Anterior cingulate cortex (tissue), 58 donors: Measurements from ENCODE around the gene COX6B2.
A peak's percentile ranks its signal among the peaks of the same experiment; 100 is the strongest.

Experiments used
- DNase-seq, 58 donors: peaks; one replicate each; lab custom pipeline; 2025; lab: John Stamatoyannopoulos, UW

COX6B2 gene

GRCh38 chr19:55365964-55366363 lies 11.4 kb upstream of the COX6B2 start:
- peak in 1 of 58 donors; percentile 15 for DNase-seq

- no peak for DNase-seq
These were observed 10.7 kb upstream of the COX6B2 start for GRCh38 chr19:55365245-55365644.

- DNase-seq = no peak
These were observed 8.6 kb upstream of the COX6B2 start, which contains the start of gene GARIN5B for GRCh38 chr19:55362990-55363716. Gene GARIN5B, minus strand, starts transcription at chr19:55363260. Its CDS starts 194 bp downstream, at chr19:55363066.

- DNase-seq = no peak
These were observed 7.9 kb upstream of the COX6B2 start for GRCh38 chr19:55362174-55362989.

- DNase-seq = no peak
These were observed 6.4 kb upstream of the COX6B2 start for GRCh38 chr19:55360902-55361301.

GRCh38 chr19:55358943-55359908 lies 4.7 kb upstream of the COX6B2 start:
- no peak for DNase-seq

GRCh38 chr19:55358493-55358892 lies 4.0 kb upstream of the COX6B2 start:
- DNase-seq = no peak

GRCh38 chr19:55355213-55355821 lies 798 bp upstream of the COX6B2 start:
- no peak for DNase-seq

GRCh38 chr19:55353803-55354697 lies 469 bp downstream of the COX6B2 start:
- DNase-seq = peak in 4 of 58 donors; percentile 6 to 27 (median 23)

GRCh38 chr19:55353356-55353802 lies 1.1 kb downstream of the COX6B2 start:
- no peak for DNase-seq

- DNase-seq = no peak
These were observed 1.9 kb downstream of the COX6B2 start for GRCh38 chr19:55352549-55353145.

GRCh38 chr19:55352040-55352439 lies 2.5 kb downstream of the COX6B2 start:
- no peak for DNase-seq

GRCh38 chr19:55350620-55351315 lies 3.8 kb downstream of the COX6B2 start:
- no peak for DNase-seq

- no peak for DNase-seq
These were observed 6.0 kb downstream of the COX6B2 start for GRCh38 chr19:55348317-55349034.

GRCh38 chr19:55347442-55348009 lies 7.0 kb downstream of the COX6B2 start:
- no peak for DNase-seq

- no peak for DNase-seq
These were observed 7.6 kb downstream of the COX6B2 start for GRCh38 chr19:55346725-55347441.
